ENCODE data around the gene COL28A1. TPM values are rescaled to one million over a fixed set of nuclear protein-coding genes. Genes with fewer than 3 reads are reported as not detected.

The COL28A1 gene
- total RNA-seq, 1 donor = 0.09 TPM

GRCh38 chr7:7521259-7521658 lies 14.4 kb downstream of the COL28A1 start:
- no peak for DNase-seq (ENCODE audit: low read depth)
- TF ChIP-seq, protein P1, sequence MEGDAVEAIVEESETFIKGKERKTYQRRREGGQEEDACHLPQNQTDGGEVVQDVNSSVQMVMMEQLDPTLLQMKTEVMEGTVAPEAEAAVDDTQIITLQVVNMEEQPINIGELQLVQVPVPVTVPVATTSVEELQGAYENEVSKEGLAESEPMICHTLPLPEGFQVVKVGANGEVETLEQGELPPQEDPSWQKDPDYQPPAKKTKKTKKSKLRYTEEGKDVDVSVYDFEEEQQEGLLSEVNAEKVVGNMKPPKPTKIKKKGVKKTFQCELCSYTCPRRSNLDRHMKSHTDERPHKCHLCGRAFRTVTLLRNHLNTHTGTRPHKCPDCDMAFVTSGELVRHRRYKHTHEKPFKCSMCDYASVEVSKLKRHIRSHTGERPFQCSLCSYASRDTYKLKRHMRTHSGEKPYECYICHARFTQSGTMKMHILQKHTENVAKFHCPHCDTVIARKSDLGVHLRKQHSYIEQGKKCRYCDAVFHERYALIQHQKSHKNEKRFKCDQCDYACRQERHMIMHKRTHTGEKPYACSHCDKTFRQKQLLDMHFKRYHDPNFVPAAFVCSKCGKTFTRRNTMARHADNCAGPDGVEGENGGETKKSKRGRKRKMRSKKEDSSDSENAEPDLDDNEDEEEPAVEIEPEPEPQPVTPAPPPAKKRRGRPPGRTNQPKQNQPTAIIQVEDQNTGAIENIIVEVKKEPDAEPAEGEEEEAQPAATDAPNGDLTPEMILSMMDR (IDR thresholded peaks at IDR 0.05; ENCODE audit: insufficient read depth, low read length) = no peak
- no peak overlapping the region for H3K4me3 ChIP-seq (ENCODE audit: low read depth, low read length)

DNA sequence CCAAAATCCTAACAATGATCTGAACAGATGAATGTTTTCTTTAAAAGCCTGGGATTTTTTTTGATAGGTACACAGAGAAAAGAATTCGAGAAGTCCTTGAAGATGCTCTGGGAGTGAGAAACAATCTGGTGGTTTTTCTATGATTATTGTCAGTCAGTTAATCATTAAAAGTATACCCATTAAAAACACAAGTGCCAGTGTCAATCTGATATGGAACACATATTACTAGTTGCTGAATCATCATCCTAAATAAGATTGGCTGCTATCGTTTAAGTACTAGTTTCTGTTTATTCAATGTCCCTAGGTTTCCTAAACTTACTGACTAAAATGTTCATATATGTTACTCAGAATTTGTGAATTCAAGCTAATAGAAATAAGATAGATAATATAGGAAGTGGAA lies 16.1 kb downstream of the COL28A1 start:
- TF ChIP-seq, protein P1 (IDR thresholded peaks at IDR 0.05; ENCODE audit: insufficient read depth, low read length) = no peak
- no peak for DNase-seq (ENCODE audit: low read depth)
- H3K4me3 ChIP-seq (ENCODE audit: low read depth, low read length) = no peak overlapping the region

- DNase-seq (ENCODE audit: low read depth) = no peak
- no peak overlapping the region for H3K4me3 ChIP-seq (ENCODE audit: low read depth, low read length)
- TF ChIP-seq, protein P1 (IDR thresholded peaks at IDR 0.05; ENCODE audit: insufficient read depth, low read length) = no peak
Observed at GRCh38 chr7:7519056-7519455, 16.6 kb downstream of the COL28A1 start.

- no peak overlapping the region for H3K4me3 ChIP-seq (ENCODE audit: low read depth, low read length)
- TF ChIP-seq, protein P1 (IDR thresholded peaks at IDR 0.05; ENCODE audit: insufficient read depth, low read length) = no peak
- DNase-seq (ENCODE audit: low read depth) = peak; percentile 24
Observed at GRCh38 chr7:7517754-7518153, 17.9 kb downstream of the COL28A1 start.

DNA sequence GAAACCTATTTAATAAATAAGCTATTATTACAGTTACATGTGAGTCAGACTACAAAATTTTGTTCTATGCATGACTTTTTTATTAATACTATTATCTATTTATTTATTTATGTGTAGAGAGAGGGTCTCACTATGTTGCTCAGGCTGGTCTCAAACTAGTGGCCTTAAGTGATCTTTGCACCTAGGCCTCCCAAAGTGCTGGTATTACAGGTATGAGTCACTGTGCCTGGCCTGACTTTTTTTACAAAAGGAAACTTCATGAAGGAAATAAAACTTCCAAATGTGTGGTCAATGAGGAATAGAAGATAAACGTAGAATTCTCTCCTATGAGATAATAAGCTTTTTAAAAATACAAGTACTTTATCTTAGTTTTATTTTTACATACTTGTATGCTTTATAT lies 19.0 kb downstream of the COL28A1 start:
- TF ChIP-seq, protein P1 (IDR thresholded peaks at IDR 0.05; ENCODE audit: insufficient read depth, low read length) = no peak
- H3K4me3 ChIP-seq (ENCODE audit: low read depth, low read length) = no peak overlapping the region
- no peak for DNase-seq (ENCODE audit: low read depth)

DNA sequence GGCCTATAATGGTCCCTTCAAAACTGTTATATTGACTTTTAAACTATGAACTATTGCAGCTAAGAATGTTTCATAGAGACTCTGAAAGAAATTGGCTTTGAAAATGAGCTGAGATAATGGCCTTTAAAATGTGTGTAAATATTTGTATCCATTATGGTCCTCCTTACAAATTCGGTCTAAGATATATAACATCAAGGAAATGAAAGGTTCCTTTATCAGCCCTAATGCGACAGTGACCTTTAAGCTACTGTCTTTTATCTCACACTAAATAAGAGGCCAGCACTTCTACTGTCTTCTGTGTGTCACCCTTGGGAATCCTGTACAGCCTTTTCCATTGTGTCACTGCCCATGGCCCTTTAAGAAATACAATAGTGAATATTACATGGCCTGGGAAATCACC lies 19.5 kb downstream of the COL28A1 start:
- H3K4me3 ChIP-seq (ENCODE audit: low read depth, low read length) = no peak overlapping the region
- TF ChIP-seq, protein P1 (IDR thresholded peaks at IDR 0.05; ENCODE audit: insufficient read depth, low read length) = no peak
- DNase-seq (ENCODE audit: low read depth) = no peak

DNA sequence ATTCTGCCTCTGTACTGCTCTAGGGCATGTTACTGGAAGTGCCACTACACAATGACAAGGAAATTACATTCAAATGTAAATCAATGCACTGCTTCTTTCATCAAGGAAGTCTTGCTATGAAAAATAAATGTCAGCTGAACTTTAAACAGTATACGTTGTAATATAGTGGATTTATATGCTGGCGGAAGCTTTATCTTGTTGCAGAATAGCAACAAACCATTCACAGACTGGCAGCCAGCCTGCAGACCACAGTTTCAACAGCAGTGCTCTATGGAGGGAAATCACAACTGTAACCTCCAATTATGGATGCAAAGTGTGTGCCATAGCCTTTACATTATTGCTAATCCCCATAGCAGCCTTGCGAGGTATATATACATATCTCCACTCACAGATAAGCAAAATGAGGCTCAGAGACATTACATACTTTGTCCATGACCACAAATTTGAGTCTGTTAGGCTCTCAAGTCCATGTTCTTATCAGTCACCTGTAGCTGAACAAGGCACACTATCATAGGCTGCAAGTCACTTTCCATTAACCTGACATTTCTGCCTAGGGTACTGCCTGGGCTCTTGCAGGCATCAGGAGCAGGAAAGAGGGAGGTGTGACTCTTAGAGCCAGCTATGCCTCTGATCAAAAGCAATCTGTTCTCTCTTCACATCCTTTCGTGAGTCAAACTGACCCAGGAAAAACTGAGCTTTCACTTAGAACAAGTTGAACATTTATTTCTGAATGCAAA lies 22.6 kb downstream of the COL28A1 start:
- DNase-seq (ENCODE audit: low read depth) = no peak
- TF ChIP-seq, protein P1 (IDR thresholded peaks at IDR 0.05; ENCODE audit: insufficient read depth, low read length) = no peak
- no peak overlapping the region for H3K4me3 ChIP-seq (ENCODE audit: low read depth, low read length)

All from fibroblast of the aortic adventitia (primary cell).